GM18519 (cell line): Measurements from ENCODE around the gene GRID2.

ENCODE experiments used
- ATAC-seq: cut with Tn5 transposase; IDR thresholded peaks from one replicate; pipeline ENCODE4 v1.9.1; 2021; ENCODE audit warnings: mild to moderate bottlenecking, moderate library complexity; ENCODE audit not compliant: unreplicated experiment, low FRiP score

GRID2 gene

DNA sequence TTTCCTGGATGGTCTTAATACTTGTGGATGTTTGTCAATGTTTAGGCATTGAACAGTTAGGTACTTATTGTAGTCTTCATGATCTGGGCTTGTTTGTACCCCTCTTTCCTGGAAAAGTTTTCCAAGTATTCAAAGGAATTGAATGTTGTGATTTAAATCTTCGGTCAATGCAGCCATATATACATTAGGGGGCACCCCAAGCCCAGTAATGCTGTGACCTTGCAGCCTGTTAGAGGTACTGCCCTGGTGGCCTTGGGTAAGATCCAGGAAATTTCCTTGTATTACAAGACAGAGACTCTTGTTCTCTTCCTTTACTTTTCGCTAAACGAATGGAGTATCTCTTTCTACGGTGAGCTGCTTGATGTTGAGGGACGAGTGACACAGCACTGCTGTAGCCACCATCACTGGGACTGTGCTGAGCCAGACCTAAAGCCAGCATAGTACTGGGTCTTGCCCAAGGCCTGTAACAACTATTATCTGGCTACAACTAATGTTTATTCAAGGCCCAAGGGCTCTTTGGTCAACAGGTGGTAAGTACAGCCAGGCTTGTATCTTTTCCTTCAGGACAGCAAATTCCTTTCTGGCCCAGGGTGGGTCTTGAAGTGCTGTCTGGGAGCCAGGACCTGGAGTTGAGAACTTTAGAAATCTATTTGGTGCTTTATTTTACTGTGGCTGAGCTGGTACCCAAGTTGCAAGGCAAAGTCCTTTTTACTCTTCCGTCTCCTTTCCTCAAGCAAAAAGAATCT, 1406.5 kb downstream of the GRID2 start:
- ATAC-seq = peak; percentile 74

DNA sequence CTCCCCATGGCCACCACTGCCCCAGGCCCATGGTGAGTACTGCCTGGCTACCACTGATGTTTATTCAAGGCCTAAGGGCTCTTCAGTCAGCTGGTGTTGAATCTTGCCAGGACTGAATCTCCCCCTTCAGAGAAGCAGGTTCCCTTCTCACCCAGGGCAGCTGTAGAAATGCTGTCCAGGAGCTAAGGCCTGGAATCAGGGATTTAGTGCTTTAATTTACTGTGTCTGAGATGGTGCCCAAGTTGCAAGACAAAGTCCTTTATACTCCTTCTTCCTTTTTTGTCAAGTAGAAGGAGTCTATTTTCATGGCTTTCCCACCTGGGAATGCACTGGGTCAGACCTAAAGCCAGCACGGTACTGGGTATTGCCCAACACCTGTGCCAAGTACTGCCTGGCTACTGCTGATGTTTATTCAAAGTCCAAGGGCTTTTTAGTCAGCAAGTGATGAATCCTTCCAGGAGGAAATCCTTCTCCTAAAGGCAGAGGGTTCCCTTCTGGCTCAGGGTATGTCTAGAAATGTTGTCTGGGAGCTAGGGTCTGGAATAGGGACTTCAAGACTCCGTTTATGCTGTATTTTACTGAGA, 1407.2 kb downstream of the GRID2 start:
- no peak for ATAC-seq

DNA sequence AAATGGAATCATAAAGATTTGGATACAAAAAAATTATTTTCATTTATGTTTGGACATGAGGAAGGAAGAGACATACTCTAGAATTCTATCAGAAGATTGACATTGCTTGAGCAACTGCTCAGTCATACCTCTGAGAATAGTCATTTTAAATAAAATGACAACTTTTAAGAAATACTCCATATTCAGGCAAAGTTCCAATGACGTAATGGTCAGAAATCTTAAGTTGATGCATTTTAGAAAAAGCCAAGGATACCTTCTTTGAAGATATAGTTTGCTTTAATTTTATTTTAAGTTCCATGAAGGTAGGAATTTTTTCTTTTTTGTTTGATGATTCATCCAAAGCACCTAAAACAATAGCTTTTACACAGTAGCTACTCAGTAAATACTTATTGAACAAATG, 1414.5 kb downstream of the GRID2 start:
- ATAC-seq = no peak

DNA sequence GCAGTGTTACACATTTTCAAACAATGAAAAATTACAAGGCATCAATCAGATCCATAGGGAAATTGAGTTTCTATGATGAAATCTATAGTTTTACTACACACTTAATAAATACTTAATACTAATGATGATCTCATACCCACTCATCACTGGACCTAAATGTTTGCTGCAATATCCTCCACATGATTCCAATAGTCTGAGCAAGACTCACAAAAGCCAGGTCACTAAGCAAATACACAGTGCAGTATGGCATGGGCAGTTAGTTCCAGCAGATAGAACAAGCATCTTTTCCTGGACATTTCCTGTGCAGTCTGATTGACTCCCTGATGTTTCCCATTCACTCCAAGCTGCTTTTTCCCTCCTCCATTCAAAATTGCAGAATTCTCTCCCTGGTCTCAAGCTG, 1415.8 kb downstream of the GRID2 start:
- ATAC-seq = no peak

GRCh38 chr4:93722446-93722845, 1418.7 kb downstream of the GRID2 start:
- ATAC-seq = no peak

DNA sequence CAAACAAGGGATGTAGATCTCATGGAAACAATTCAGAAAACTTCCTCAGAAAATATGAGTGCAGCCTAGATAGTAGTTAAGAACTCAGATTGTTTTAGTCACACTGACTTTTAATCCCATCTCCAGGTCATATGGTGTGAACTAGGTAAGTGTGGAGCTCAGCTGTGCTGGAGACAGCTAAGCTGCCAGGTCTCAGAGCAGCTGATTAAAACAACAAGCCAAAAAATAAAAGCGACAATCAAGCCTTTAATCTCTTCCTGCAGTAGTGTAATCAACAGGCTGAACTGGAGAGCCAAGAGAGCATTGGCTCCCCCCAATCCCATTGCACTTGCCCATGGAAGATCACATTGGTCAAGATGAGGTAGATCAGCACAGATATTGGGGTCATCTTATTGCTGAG, 1426.5 kb downstream of the GRID2 start:
- no peak for ATAC-seq

DNA sequence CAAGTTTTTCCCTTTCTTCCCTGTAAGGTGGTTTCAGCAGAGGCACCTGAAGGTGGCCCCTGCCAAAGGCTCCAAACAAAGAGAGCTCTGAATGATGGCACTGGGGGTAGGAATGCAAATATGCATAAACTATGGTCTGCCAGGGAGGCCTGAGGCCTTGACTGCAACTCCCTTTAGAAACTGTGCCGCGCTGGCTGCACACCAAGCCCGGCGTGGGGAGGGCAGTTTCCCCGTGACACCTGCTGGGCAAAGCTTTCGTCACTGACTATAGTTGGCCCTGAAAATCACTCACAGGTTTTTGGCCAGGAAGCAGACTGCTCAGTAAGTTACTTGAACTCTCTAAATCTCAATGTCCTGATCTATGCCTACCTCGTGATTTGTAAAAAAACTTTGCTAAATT, 1427.0 kb downstream of the GRID2 start:
- no peak for ATAC-seq

DNA sequence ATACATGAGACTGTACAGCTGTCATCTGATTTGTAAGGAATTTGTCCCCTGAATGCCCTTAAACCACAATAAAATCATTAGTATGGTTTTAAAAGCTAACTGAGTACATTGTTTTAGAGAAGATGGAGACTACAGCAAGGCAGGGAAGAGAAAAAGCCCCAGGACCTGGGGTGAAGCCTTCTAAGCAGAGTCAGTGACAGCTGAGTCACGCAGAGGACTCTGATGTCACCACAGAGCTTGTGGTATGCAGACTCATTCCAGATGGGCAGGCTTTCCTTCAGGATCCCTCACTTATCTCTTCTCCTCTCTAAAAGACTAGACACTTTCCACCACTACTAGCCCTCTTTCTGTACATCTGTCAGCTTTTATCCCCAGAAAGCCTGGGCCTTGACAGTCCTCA, 1427.7 kb downstream of the GRID2 start:
- peak; percentile 59 for ATAC-seq

GRCh38 chr4:93732509-93732908, 1428.7 kb downstream of the GRID2 start:
- no peak for ATAC-seq

GRCh38 chr4:93740890-93741289, 1437.1 kb downstream of the GRID2 start:
- ATAC-seq = no peak

DNA sequence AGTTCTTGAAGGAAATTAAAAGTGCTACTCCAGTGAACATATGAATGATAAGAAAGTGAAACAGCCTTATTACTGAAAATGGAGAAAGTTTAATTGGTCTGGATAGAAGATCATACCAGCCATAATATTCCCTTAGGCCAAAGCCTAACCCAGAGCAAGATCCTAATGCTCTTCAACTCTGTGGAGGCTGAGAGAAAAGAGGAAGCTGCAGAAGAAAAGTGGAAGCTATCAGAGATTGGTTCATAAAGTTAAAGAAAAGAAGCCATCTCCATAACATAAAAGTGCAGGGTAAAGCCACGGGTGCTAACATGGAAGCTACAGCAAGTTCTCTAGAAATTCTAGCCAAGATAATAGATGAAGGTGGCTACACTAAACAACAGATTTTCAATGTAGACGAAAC, 1439.3 kb downstream of the GRID2 start:
- no peak for ATAC-seq

- no peak for ATAC-seq
These were observed 1439.9 kb downstream of the GRID2 start for GRCh38 chr4:93743635-93744034.

DNA sequence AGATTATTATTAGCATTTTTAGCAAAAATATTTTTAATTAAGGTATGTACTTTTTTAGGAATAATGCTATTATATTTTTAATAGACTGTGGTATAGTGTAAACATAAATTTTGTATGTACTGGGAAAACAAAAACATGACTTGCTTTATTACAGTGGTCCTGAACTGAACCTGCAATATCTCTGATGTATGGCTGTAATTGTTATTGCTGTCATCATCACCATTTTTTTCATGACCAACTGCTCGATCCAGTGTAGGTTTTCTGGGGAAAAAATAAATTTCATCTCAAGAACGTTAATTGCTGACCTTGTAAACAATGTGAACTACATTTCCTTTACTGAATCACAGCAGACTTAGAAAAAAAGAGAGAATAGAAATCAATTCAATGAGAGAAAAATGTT, 1441.2 kb downstream of the GRID2 start:
- ATAC-seq = no peak

DNA sequence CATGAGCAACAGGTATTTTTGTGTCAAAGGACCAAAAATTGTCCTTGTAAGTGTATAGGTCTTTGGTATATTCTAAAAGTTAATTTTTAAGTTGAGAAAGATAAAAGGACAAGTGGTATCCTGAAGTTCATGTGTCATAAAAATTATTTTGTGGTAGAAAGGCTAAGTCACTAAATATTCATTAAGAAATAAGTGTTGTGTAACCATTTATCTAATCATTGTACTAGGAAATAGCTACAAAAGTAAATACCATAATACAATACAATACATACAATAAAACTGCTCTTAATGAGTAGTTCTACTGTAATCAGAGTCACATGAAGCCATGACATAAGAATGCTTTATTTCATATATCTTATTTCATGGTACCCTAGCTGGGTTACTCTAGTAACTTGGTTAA, 1442.3 kb downstream of the GRID2 start:
- ATAC-seq = no peak

- ATAC-seq = no peak
These were observed 1443.5 kb downstream of the GRID2 start for GRCh38 chr4:93747220-93747619.

GRCh38 chr4:93748373-93749291, 1444.9 kb downstream of the GRID2 start:
- ATAC-seq = peak; percentile 43

- peak; percentile 70 for ATAC-seq
These were observed 1445.6 kb downstream of the GRID2 start for GRCh38 chr4:93749292-93749761.

- ATAC-seq = no peak
These were observed 1447.6 kb downstream of the GRID2 start for GRCh38 chr4:93751411-93751810.

GRCh38 chr4:93756101-93756500, 1452.3 kb downstream of the GRID2 start:
- no peak for ATAC-seq

GRCh38 chr4:93759506-93759905, 1455.7 kb downstream of the GRID2 start:
- ATAC-seq = no peak

- ATAC-seq = no peak
These were observed 1456.5 kb downstream of the GRID2 start for GRCh38 chr4:93760284-93760683.
